SU-DHL-6 (cell line): Measurements from ENCODE around the gene RECK.

Source experiments
- H2AFZ ChIP-seq: fragments of 200-600 bp; sonication (generic); 2 replicates; pipeline ENCODE4 v1.6.1; 2014; ENCODE audit warnings: low read depth, mild to moderate bottlenecking, moderate library complexity, mixed read lengths, antibody characterized with exemption, low read length; ENCODE audit not compliant: severe bottlenecking
- H3F3A ChIP-seq: fragments of 200-600 bp; shearing (Covaris generic); 2 replicates; pipeline ENCODE4 v1.6.0; 2016; ENCODE audit warnings: antibody characterized with exemption, mild to moderate bottlenecking; ENCODE audit not compliant: insufficient read depth
- H3K27ac ChIP-seq: fragments of 200-600 bp; sonication (generic); 2 replicates; pipeline ENCODE4 v1.5.1; 2016; ENCODE audit warnings: low read depth, mild to moderate bottlenecking, low read length, moderate library complexity, mixed read lengths
- H3K27me3 ChIP-seq: fragments of 200-600 bp; sonication (generic), shearing (Covaris generic); 2 replicates; pipeline ENCODE4 v1.6.0; 2014; ENCODE audit warnings: mild to moderate bottlenecking, low read length
- H3K36me3 ChIP-seq: fragments of 200-600 bp; sonication (generic); 2 replicates; pipeline ENCODE4 v1.6.1; 2014; ENCODE audit warnings: mild to moderate bottlenecking, low read length, mixed read lengths
- H3K4me2 ChIP-seq: fragments of 300-600, 200-600 bp; shearing (Covaris generic), sonication (generic); 2 replicates; pipeline ENCODE4 v1.6.0; 2014; ENCODE audit warnings: low read length, low read depth, mild to moderate bottlenecking; ENCODE audit not compliant: poor library complexity, severe bottlenecking
- H3K4me3 ChIP-seq: fragments of 200-600 bp; sonication (generic); 2 replicates; pipeline ENCODE4 v1.5.1; 2014; ENCODE audit warnings: antibody characterized with exemption, low read length, mild to moderate bottlenecking, mixed read lengths; ENCODE audit not compliant: insufficient read depth, poor library complexity, severe bottlenecking
- H3K79me2 ChIP-seq: fragments of 200-600 bp; sonication (generic); 2 replicates; pipeline ENCODE4 v1.6.1; 2014; ENCODE audit warnings: mild to moderate bottlenecking, low read length, moderate library complexity; ENCODE audit not compliant: insufficient read depth
- H3K9ac ChIP-seq: fragments of 200-600 bp; sonication (generic); 2 replicates; pipeline ENCODE4 v1.7.0; 2014; ENCODE audit warnings: mild to moderate bottlenecking, low read length
- H3K9me2 ChIP-seq: fragments of 200-600 bp; sonication (generic); replicated peaks from 2 replicates; pipeline ENCODE4 v1.6.1; 2014; ENCODE audit warnings: low read length; ENCODE audit not compliant: insufficient read depth
- H3K9me3 ChIP-seq: fragments of 200-600 bp; sonication (generic); 2 replicates; pipeline ENCODE4 v1.6.1; 2014; ENCODE audit warnings: low read length, mixed read lengths; ENCODE audit not compliant: insufficient read depth
- H4K20me1 ChIP-seq: fragments of 200-600 bp; sonication (generic); 2 replicates; pipeline ENCODE4 v1.6.1; 2014; ENCODE audit warnings: low read depth, mild to moderate bottlenecking, antibody characterized with exemption, low read length, moderate library complexity, mixed read lengths
- CTCF ChIP-seq: fragments of 200-600 bp; sonication (generic); IDR thresholded peaks from one replicate; pipeline ENCODE4 v1.5.1; 2017; ENCODE audit warnings: antibody characterized with exemption, mild to moderate bottlenecking, low read length, moderate library complexity; ENCODE audit not compliant: insufficient read depth, poor library complexity, severe bottlenecking
- EZH2phosphoT487 ChIP-seq: fragments of 200-600 bp; sonication (generic), shearing (Covaris generic); conservative IDR thresholded peaks from 2 replicates; pipeline ENCODE4 v1.6.1; 2018; ENCODE audit warnings: mild to moderate bottlenecking, antibody characterized with exemption, low read length, moderate library complexity, mixed read lengths

The RECK gene

GRCh38 chr9:36046923-36047322 lies 10.2 kb downstream of the RECK start:
- Histone ChIP-seq H3K9me2 (no peaks in the 10 kb centered on the region), H3K9ac (no peak overlapping the region), H3K36me3 (no peaks in the 10 kb centered on the region), H3K4me2 (no peak overlapping the region), H2AFZ (no peak overlapping the region), H3F3A (no peaks in the 10 kb centered on the region), H4K20me1 (no peaks in the 10 kb centered on the region), H3K27me3 (0 out of 2 replicates have a peak, but pooled peaks cover 3% of the 10 kb centered on the region), H3K9me3 (no peaks in the 10 kb centered on the region), H3K4me3 (no peak overlapping the region), H3K79me2 (no peaks in the 10 kb centered on the region), H3K27ac (no peak overlapping the region)
- TF ChIP-seq CTCF (no peak), EZH2phosphoT487 (no peak)

- TF ChIP-seq EZH2phosphoT487, result no peak
- TF ChIP-seq CTCF, result no peak
- H3K4me2 ChIP-seq, result no peak overlapping the region
- H3K9me2 ChIP-seq, result no peaks in the 10 kb centered on the region
- no peak overlapping the region for H3K27ac ChIP-seq
- no peak overlapping the region for H3K4me3 ChIP-seq
- no peaks in the 10 kb centered on the region for H3K36me3 ChIP-seq
- no peaks in the 10 kb centered on the region for H3K9me3 ChIP-seq
- H3K79me2 ChIP-seq, result no peaks in the 10 kb centered on the region
- no peaks in the 10 kb centered on the region for H4K20me1 ChIP-seq
- no peaks in the 10 kb centered on the region for H3F3A ChIP-seq
- H3K9ac ChIP-seq, result no peak overlapping the region
- H2AFZ ChIP-seq, result no peak overlapping the region
- H3K27me3 ChIP-seq, result 0 out of 2 replicates have a peak, but pooled peaks cover 2% of the 10 kb centered on the region
Observed at GRCh38 chr9:36049408-36049807, 12.7 kb downstream of the RECK start.

DNA sequence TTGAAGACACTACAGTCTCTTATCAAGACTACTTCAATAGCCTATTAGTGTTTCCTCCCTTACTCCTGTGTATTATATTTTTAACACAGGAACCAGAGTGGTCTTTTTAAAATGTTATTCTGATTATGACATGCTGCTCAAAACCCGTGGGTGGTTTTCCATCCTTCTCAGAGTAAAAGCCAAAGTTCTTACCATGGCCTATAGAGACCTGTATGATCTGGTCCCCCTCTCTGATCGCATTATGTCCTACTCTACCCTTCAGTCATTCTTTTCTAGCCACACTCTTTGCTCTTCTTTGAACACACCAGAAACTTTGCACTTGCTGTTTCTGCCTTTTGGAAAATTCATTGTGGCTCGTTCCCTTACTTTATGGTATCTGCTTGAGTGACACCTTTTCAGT lies 13.8 kb downstream of the RECK start:
- no peaks in the 10 kb centered on the region for H3K27me3 ChIP-seq
- no peaks in the 10 kb centered on the region for H3F3A ChIP-seq
- H2AFZ ChIP-seq, result no peak overlapping the region
- no peak overlapping the region for H3K27ac ChIP-seq
- H3K36me3 ChIP-seq, result no peaks in the 10 kb centered on the region
- no peak overlapping the region for H3K4me3 ChIP-seq
- H3K79me2 ChIP-seq, result no peaks in the 10 kb centered on the region
- H3K9ac ChIP-seq, result no peak overlapping the region
- H3K9me2 ChIP-seq, result no peaks in the 10 kb centered on the region
- no peaks in the 10 kb centered on the region for H3K9me3 ChIP-seq
- TF ChIP-seq CTCF, result no peak
- TF ChIP-seq EZH2phosphoT487, result no peak
- H3K4me2 ChIP-seq, result no peak overlapping the region
- H4K20me1 ChIP-seq, result no peaks in the 10 kb centered on the region
